GM23248 (cell line): ENCODE results near the gene B4GALT6. TPM values are rescaled to one million over a fixed set of nuclear protein-coding genes. Genes with fewer than 3 reads are reported as not detected.

ENCODE experiments used
- DNase-seq: peaks from one replicate; pipeline ENCODE4 v3.0.0-alpha.2; 2015
- H2AFZ ChIP-seq: fragments of 200-600 bp; sonication (generic); 2 replicates; pipeline ENCODE4 v1.6.1; 2016; ENCODE audit warnings: antibody characterized with exemption
- H3F3A ChIP-seq: fragments of 200-600 bp; sonication (generic); 2 replicates; pipeline ENCODE4 v1.6.1; 2016; ENCODE audit warnings: mild to moderate bottlenecking, antibody characterized with exemption, mixed run types; ENCODE audit not compliant: insufficient read depth
- H3K27ac ChIP-seq: fragments of 200-600 bp; sonication (generic); 2 replicates; pipeline ENCODE4 v1.5.1; 2016; ENCODE audit warnings: mild to moderate bottlenecking
- H3K27me3 ChIP-seq: fragments of 200-600 bp; sonication (generic); replicated peaks from 2 replicates; pipeline ENCODE4 v1.6.1; 2016; ENCODE audit warnings: mild to moderate bottlenecking; ENCODE audit not compliant: insufficient read depth
- H3K36me3 ChIP-seq: fragments of 200-600 bp; sonication (generic); 2 replicates; pipeline ENCODE4 v1.6.1; 2016; ENCODE audit warnings: low read depth, mild to moderate bottlenecking
- H3K4me1 ChIP-seq: fragments of 200-600 bp; sonication (generic); 2 replicates; pipeline ENCODE4 v1.6.1; 2016; ENCODE audit warnings: mild to moderate bottlenecking; ENCODE audit not compliant: insufficient read depth
- H3K4me2 ChIP-seq: fragments of 200-600 bp; sonication (generic); one replicate; pipeline ENCODE4 v1.6.1; 2016; ENCODE audit warnings: mild to moderate bottlenecking; ENCODE audit not compliant: unreplicated experiment
- H3K4me3 ChIP-seq: fragments of 200-600 bp; sonication (generic); 2 replicates; pipeline ENCODE4 v1.5.1; 2016; ENCODE audit warnings: mild to moderate bottlenecking
- H3K79me2 ChIP-seq: fragments of 200-600 bp; sonication (generic); 2 replicates; pipeline ENCODE4 v1.6.1; 2016; ENCODE audit warnings: mild to moderate bottlenecking; ENCODE audit not compliant: insufficient read depth
- H3K9ac ChIP-seq: fragments of 200-600 bp; sonication (generic); 2 replicates; pipeline ENCODE4 v1.6.1; 2016; ENCODE audit warnings: mild to moderate bottlenecking
- H3K9me2 ChIP-seq: fragments of 200-600 bp; sonication (generic); 2 replicates; pipeline ENCODE4 v1.6.1; 2016; ENCODE audit warnings: mixed run types, mild to moderate bottlenecking, moderate library complexity; ENCODE audit not compliant: insufficient read depth
- H3K9me3 ChIP-seq: fragments of 200-600 bp; sonication (generic); one replicate; pipeline ENCODE4 v1.6.1; 2017; ENCODE audit warnings: low read depth
- H4K20me1 ChIP-seq: fragments of 200-600 bp; sonication (generic); 2 replicates; pipeline ENCODE4 v1.6.0; 2016; ENCODE audit not compliant: insufficient read depth
- EZH2 ChIP-seq: fragments of 200-600 bp; sonication (generic); IDR thresholded peaks from 2 replicates; pipeline ENCODE4 v1.6.1; 2018; ENCODE audit warnings: antibody characterized with exemption, mild to moderate bottlenecking; ENCODE audit not compliant: insufficient read depth, poor library complexity, severe bottlenecking
- EZH2phosphoT487 ChIP-seq: fragments of 200-600 bp; sonication (generic); IDR thresholded peaks from 2 replicates; pipeline ENCODE4 v1.6.1; 2018; ENCODE audit warnings: antibody characterized with exemption, moderate library complexity, mild to moderate bottlenecking, low read depth; ENCODE audit not compliant: insufficient read depth
- WGBS, 2 experiments: methylation state at CpG; one replicate each; pipeline ENCODE4 v1.1.6; 2015 to 2017; ENCODE audit warnings: low lambda C conversion rate in 2 of 2, low coverage in 1 of 2; ENCODE audit errors: missing lambda C conversion rate in 2 of 2; 5-methylcytosine and 5-hydroxymethylcytosine counted together
- in situ Hi-C: fragments of 300-500 bp; cut with MboI; formaldehyde crosslinking; loops from 2 replicates; pipeline ENCODE4 v1.15.0; 2020
- polyA plus RNA-seq: library from polyadenylated mRNA; unstranded; fragments of >200 nt; fragmentation: Nextera tagmentation; extraction: Ambion mirVana; gene quantifications from 2 replicates; pipeline ENCODE4 v1.2.1, GENCODE V29; 2016
- total RNA-seq: library from RNA; depleted of rRNA; stranded (reverse); fragments of >200 nt; shearing (Covaris generic); gene quantifications from 2 replicates; pipeline ENCODE4 v1.2.3, GENCODE V29; 2014

Gene B4GALT6
- total and polyA plus RNA-seq, 2 experiments from 2014 or later: 1.2 to 2.4 TPM

DNA sequence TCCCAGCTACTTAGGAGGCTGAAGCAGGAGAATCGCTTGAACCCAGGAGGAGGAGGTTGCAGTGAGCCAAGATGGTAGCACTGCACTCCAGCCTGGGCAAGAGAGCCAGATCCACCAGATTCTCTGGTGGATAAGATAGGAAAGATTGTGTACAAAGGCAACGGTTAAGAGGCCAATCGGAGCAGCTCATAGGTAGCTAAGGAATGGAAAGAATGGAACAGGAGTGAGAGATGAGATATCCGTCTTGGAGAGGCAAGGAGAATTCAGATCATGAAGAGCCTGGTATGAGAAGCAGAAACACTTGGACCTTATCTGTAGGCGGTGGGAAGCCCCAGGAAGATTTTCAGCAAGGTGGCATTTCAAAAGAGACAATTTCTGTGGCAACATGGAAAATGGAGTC is 65.6 kb downstream of the B4GALT6 start:
- Histone ChIP-seq H3K36me3 (no peaks in the 10 kb centered on the region), H3K4me3 (no peak overlapping the region), H3F3A (no peaks in the 10 kb centered on the region), H2AFZ (no peak overlapping the region), H3K9me3 (no peaks in the 10 kb centered on the region), H3K27me3 (no peaks in the 10 kb centered on the region), H3K9me2 (no peaks in the 10 kb centered on the region), H3K9ac (no peak overlapping the region), H3K4me1 (no peaks in the 10 kb centered on the region), H3K4me2 (no peak overlapping the region), H4K20me1 (no peaks in the 10 kb centered on the region), H3K27ac (no peak overlapping the region), H3K79me2 (no peaks in the 10 kb centered on the region)
- in situ Hi-C loops: no loop called here
- TF ChIP-seq EZH2phosphoT487 (no peak), EZH2 (no peak)
- WGBS, 2 experiments: 84 to 87% methylated on average over 5 of the region's 5 CpGs
- no peak for DNase-seq

DNA sequence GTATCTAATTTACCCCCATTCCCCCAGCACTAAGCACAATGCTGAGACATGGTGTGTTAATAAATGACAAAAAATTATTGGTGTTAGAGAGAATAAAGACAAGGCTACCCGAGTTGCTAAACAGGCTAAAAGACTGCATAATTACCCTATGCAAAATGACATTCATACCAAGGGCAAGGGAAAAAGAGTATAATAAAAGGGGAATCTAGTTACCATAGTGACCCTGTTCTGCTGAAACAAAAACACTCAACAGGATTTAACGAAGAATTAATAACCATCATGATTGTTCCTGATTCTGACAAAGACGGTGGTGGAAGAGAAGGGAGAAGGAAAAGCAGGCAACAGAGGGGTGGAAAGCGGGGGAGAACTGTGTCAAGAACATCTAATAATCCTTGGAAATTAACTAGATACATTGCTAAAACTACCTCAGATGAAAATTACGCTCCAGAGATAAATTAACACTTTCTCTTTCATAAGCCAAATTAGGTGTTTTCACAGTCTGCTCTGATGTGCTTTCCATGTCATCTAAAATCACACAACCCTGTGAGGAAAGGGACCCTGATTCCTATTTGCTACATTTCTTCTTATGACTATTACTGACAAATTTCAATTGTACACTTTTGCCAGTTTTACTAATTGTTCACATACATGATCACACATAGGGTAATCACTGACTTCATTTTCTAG is 67.2 kb downstream of the B4GALT6 start:
- no peak overlapping the region for H2AFZ ChIP-seq

DNA sequence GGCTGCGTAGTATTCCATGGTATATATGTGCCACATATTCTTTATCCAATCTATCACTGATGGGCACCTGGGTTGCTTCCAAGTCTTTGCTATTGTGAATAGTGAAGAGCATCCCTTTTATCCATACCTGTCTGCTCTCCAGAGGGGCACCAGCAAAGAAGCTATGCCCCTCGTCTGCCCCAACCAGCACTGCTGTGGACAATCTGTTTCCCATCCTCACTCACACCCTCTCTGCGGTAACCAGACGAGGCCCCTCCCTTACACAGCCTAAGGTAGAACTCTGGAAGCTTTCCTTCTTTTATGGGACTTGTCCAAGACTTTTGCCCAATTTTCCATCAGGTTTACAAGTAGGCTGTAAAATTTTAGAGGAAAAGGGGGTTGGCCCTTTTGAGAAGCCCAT is 67.8 kb downstream of the B4GALT6 start:
- Histone ChIP-seq H3K27ac (no peak overlapping the region), H3K36me3 (no peaks in the 10 kb centered on the region), H3K27me3 (no peaks in the 10 kb centered on the region), H3K9me3 (no peaks in the 10 kb centered on the region), H3K9ac (no peak overlapping the region), H2AFZ (no peak overlapping the region), H3K79me2 (no peaks in the 10 kb centered on the region), H3K4me2 (no peak overlapping the region), H3K4me3 (no peak overlapping the region), H3F3A (no peaks in the 10 kb centered on the region), H3K4me1 (no peaks in the 10 kb centered on the region), H3K9me2 (no peaks in the 10 kb centered on the region), H4K20me1 (no peaks in the 10 kb centered on the region)
- no peak for TF ChIP-seq EZH2
- no peak for TF ChIP-seq EZH2phosphoT487
- DNase-seq: no peak
- WGBS, 2 experiments: 60 to 63% methylated on average over 4 of the region's 4 CpGs
- in situ Hi-C loops: no loop called here

More for the DNA sequence above, 67.2 kb downstream of the B4GALT6 start:
- no peak for DNase-seq
- H3K4me1 ChIP-seq: no peaks in the 10 kb centered on the region
- H3K27ac ChIP-seq: no peak overlapping the region
- WGBS, 2 experiments: 35% methylated on average over 5 of the region's 5 CpGs
- H3K9ac ChIP-seq: no peak overlapping the region
- no peaks in the 10 kb centered on the region for H3K79me2 ChIP-seq
- H3K4me2 ChIP-seq: no peak overlapping the region
- no peaks in the 10 kb centered on the region for H3K9me2 ChIP-seq
- H4K20me1 ChIP-seq: no peaks in the 10 kb centered on the region
- TF ChIP-seq EZH2phosphoT487 (no peak), EZH2 (no peak)
- no peaks in the 10 kb centered on the region for H3K27me3 ChIP-seq
- in situ Hi-C loops: no loop called here
- no peaks in the 10 kb centered on the region for H3K36me3 ChIP-seq
- no peak overlapping the region for H3K4me3 ChIP-seq
- H3F3A ChIP-seq: no peaks in the 10 kb centered on the region
- H3K9me3 ChIP-seq: no peaks in the 10 kb centered on the region

DNA sequence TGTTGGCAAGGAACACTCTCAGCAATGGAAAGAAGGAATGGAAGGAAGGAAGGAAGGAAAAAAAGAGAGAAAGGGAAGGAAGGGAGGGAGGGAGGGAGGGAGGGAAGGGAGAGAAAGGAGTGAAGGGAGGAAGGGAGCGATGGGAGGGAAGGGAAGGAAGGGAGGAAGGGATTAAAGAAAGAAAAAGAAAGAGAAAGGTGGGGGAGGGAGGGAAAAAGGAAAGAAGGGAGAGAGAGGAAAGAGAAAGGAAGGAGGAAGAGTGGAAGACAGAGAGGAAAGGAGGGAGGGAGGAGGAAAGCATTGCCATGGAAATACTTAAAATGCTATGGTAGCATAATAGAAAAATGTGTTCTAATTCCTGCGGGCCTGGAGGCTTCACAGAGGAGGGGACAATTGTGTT is 70.3 kb downstream of the B4GALT6 start:
- no peak overlapping the region for H3K4me2 ChIP-seq
- no peaks in the 10 kb centered on the region for H4K20me1 ChIP-seq
- H3K9ac ChIP-seq: no peak overlapping the region
- H3K4me1 ChIP-seq: no peaks in the 10 kb centered on the region
- DNase-seq: no peak
- no peaks in the 10 kb centered on the region for H3K36me3 ChIP-seq
- H3F3A ChIP-seq: no peaks in the 10 kb centered on the region
- no peaks in the 10 kb centered on the region; the same call in 1 of the 2 replicates for H3K27me3 ChIP-seq
- 30 to 37% methylated on average over 2 of the region's 2 CpGs for WGBS, 2 experiments
- no peaks in the 10 kb centered on the region for H3K9me3 ChIP-seq
- TF ChIP-seq EZH2: no peak
- TF ChIP-seq EZH2phosphoT487: no peak
- H3K9me2 ChIP-seq: no peaks in the 10 kb centered on the region
- no peak overlapping the region for H3K4me3 ChIP-seq
- H3K79me2 ChIP-seq: no peaks in the 10 kb centered on the region
- in situ Hi-C loops: no loop called here
- no peak overlapping the region for H2AFZ ChIP-seq
- no peak overlapping the region for H3K27ac ChIP-seq

DNA sequence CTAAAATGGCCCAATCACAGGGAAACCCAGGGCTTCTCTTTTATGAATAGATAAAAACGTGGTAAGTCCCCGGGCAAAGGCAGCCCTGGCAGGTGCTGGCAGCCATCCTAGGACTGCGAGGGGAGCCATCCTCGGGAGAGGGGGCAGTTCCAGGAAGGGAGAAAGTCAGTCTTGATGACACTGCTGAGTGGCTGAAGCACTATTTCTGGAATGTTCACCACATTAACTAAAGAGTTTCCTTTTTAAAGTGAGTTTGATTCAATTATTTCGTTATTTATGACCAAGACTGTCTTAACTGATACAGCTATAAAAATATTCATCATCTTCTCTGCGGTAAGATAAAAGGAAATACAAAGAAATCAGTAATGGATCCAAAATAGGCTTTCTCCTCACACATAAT is 72.3 kb downstream of the B4GALT6 start:
- in situ Hi-C loops: no loop called here
- WGBS, 2 experiments: 30 to 34% methylated on average over 6 of the region's 6 CpGs
- Histone ChIP-seq H3K27me3 (no peaks in the 10 kb centered on the region; the same call in 1 of the 2 replicates), H3K4me3 (no peak overlapping the region), H3F3A (no peaks in the 10 kb centered on the region), H3K9me2 (no peaks in the 10 kb centered on the region), H3K4me2 (no peak overlapping the region), H3K27ac (no peak overlapping the region), H3K9me3 (no peaks in the 10 kb centered on the region), H3K4me1 (no peaks in the 10 kb centered on the region), H3K9ac (no peak overlapping the region), H2AFZ (no peak overlapping the region), H3K36me3 (no peaks in the 10 kb centered on the region), H3K79me2 (no peaks in the 10 kb centered on the region), H4K20me1 (no peaks in the 10 kb centered on the region)
- TF ChIP-seq EZH2 (no peak), EZH2phosphoT487 (no peak)
- no peak for DNase-seq
